GM19328 (cell line): ENCODE measurements around the gene MSANTD2.
A peak's percentile ranks its signal among the peaks of the same experiment; 100 is the strongest.

Experiments
- ATAC-seq: cut with Tn5 transposase; IDR thresholded peaks from one replicate; pipeline ENCODE4 v1.9.1; 2021; ENCODE audit warnings: mild to moderate bottlenecking, moderate library complexity; ENCODE audit not compliant: unreplicated experiment

Gene MSANTD2

GRCh38 chr11:124800226-124800929 lies at the start of gene MSANTD2:
Gene MSANTD2 (minus strand): TSS chr11:124800406. CDS start chr11:124800380, 26 bp downstream.
- peak; percentile 89 for ATAC-seq

GRCh38 chr11:124846070-124846673 lies 46.0 kb upstream of the MSANTD2 start:
- ATAC-seq: no peak

GRCh38 chr11:124844664-124845079 lies 44.5 kb upstream of the MSANTD2 start:
- ATAC-seq: no peak

DNA sequence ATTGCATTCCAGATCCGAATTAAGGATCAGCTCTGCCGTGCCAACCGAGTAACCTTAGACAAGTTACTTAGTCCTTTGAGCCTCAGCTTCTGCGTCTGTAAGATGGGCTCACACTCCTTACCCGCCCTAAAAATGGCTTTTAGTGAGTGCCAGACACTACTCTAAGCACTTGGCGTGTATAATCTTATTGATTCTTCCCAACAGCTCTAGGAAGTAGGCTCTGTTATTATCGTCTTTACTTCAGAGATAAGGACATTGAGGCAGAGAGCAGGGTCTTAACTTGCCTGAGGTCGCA lies 43.4 kb upstream of the MSANTD2 start:
- no peak for ATAC-seq

- ATAC-seq: no peak
Observed at GRCh38 chr11:124842305-124842704, 42.1 kb upstream of the MSANTD2 start.

- no peak for ATAC-seq
Observed at GRCh38 chr11:124841840-124842239, 41.6 kb upstream of the MSANTD2 start.

DNA sequence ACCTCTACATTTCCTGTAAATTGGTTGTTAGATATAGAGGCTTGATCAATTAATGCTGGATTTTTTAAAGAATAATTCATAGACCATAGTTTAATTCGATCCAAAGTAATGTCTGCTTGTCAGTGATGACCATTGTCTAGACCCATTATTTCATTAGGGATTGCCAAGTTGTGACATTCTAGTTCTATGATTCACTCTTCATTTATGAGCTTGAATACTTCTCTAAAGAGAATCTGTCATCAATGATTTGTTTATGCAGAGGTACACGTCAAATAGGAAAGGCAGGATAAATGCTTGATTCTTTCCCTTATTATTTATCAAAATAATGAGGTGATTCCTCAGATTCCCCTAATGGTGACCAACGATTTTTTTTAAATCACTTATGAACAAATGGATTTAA lies 41.0 kb upstream of the MSANTD2 start:
- no peak for ATAC-seq

GRCh38 chr11:124840666-124841065 lies 40.5 kb upstream of the MSANTD2 start:
- no peak for ATAC-seq

DNA sequence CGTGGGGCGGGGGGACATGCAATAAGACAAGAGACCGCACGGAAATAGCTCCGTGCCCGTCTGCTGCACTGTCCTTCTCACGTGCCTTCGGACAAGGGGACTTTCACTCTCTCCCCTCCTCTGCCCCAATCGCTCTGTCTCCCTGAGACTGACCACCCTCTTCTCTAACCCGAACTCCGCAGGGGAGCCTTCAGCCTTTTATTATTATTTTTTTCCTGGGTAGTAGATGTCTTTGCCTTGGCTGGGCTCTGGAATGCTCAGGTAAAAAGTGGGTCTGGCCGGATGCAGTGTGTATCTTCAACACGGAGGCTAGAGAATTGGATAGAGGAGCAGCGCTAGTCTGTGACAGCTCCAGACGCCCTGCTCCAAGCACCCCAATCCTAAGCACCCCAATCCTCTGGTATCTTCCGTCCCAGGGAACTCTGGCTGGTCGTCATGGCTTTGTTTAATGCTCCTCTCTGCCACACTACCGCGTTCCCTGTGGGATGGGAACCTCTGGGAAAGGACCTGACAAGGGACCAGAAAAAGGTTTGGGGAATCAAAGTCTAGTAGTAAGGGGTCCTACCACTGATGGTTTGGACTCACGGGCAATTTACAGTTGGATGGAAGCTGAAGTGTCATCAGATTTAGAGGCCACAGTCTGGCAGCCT lies 39.9 kb upstream of the MSANTD2 start:
- ATAC-seq: no peak

GRCh38 chr11:124839128-124839971 lies 39.1 kb upstream of the MSANTD2 start:
- no peak for ATAC-seq

- ATAC-seq: no peak
Observed at GRCh38 chr11:124838805-124839127, 38.6 kb upstream of the MSANTD2 start.

DNA sequence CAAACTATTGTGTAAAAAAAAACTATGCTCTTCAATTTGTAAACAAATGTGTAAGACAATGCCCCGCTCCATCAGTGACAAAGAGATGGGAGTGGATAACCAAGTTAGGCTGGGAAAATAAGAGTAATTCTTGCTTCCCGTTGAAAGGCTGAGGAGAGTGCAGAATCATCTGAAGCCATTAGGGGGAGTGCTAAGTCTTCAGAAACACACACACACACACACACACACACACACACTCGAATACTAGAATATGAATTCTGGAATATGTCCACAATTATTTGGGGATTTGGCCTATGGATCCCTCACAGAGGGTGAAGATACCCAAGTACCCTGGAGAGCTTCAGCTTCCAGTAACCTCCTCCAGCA lies 37.3 kb upstream of the MSANTD2 start:
- ATAC-seq: no peak

DNA sequence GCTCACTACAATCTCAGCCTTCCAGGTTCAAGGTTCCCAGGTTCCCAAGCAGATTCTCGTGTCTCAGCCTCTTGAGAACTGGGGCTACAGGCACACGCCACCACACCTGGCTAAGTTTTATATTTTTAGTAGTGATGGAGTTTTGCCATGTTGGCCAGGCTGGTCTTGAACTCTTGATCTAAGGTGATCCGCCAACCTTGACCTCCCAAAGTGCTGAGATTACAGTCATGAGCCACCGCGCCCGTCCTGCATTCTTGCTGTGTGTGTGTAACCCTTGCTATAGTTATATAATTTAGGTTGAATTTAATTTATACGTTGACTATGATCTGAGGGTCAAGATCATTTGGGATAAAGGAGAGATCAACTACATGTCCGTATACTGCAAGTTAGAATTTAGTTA lies 35.7 kb upstream of the MSANTD2 start:
- ATAC-seq: no peak

- ATAC-seq: no peak
Observed at GRCh38 chr11:124834526-124835180, 34.4 kb upstream of the MSANTD2 start.

DNA sequence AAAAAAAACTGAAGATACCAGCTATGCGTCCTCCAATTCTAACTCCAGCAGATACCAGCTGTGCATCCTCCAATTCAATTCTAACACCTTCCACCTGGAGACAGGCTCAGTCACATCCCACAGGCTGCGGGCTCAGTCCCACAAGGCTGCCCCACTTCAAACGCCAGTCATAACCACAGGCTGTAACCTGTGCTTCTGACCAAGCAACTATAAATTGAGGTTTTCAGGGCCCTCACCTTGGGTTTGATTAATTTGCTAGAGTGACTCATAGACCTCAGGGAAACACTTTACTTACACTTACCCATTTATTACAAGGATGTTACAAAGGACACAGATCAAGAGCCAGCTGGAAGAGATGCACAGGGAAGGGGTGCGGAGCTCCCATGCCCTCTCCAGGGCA lies 32.4 kb upstream of the MSANTD2 start:
- ATAC-seq: no peak

DNA sequence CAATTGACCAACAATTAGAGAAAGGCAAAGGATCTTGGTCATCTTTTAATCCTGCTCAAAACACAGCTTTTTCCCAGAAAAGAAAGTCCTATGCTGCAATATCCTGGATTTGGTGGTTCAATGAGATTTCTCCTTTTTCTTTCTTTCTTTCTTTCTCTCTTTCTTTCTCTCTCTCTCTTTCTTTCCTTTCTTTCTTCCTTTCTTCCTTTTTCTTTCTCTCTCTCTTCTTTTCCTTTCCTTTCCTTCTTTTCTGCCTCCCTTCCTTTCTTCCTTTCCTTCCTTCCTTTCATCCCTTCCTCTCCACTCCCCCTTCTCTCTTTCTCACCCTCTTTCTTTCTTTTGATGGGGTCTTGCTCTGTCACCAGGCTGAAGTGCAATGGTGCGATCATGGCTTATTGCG lies 31.7 kb upstream of the MSANTD2 start:
- ATAC-seq: no peak

GRCh38 chr11:124830749-124831148 lies 30.5 kb upstream of the MSANTD2 start:
- ATAC-seq: no peak

- ATAC-seq: no peak
Observed at GRCh38 chr11:124829986-124830385, 29.8 kb upstream of the MSANTD2 start.

DNA sequence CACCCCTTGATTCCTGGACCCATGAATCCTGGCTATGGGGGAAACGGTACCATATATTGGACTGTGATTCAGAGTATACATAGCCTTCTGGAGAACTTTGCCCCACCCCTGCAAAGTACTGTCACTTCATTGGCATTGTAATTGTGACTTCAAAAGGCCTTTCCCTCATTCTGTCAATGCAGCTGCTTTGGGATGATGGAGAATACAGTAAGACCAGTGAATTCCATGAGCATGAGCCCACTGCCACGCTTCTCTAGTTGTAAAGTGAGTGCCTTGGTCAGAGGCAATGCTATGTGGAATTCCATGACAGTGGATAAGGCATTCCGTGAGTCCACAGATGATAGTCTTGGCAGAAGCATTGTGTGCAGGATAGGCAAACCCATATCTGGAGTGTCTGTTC lies 25.7 kb upstream of the MSANTD2 start:
- ATAC-seq: no peak

DNA sequence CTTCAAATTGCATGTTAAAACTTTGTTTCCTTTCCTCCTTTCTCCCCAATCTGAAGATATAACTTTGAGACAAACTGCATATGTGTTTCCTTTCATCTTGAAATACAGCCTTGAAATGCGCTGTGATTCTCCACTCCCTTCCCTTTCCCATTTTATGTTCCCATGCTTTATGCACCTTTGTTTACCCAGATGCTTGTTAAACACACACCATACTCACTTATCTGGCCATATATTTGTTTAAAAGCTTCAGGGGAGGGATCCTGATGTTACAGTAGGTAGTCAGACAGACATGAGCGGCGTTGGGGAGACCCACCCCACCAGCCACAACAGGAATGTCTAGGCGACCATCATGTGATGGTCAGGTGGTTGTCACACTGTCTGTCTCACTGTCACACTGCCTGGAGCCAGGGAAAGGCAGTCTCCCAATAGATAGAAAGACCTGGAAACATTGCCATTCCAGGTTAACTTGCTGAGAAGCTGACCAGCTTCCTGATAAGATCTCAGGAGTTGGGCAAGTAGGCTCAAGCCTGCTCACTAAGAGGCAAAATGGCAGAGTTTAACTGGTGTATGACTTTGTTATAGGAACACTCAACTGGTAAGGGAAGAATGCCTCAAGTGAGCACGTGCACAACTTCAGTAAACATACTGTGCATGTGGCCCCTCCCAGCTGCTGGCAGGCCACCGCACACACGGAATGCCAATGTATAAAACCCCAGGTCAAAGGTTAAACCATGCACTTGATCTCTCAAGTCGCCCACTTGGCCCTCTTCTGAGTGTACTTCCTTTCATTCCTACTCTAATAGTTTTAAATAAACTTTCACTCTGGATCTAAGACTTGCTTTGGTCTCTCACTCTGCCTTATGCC lies 23.5 kb upstream of the MSANTD2 start:
- ATAC-seq: no peak
